HepG2 (cell line): Measurements from ENCODE around the gene NEK3. TPM values are rescaled to one million over a fixed set of nuclear protein-coding genes. Genes with fewer than 3 reads are reported as not detected.
A peak's percentile ranks its signal among the peaks of the same experiment; 100 is the strongest.

Source experiments
- BRCA1 ChIP-seq: sonication (generic); formaldehyde crosslinking; IDR thresholded peaks from 2 replicates; pipeline ENCODE4 v1.4.0; 2020; ENCODE audit warnings: missing genetic modification reagents
- CBX1 ChIP-seq: IDR thresholded peaks from one replicate; pipeline ENCODE4 v1.6.1; 2016; ENCODE audit warnings: antibody characterized with exemption, low read depth
- MBNL3 ChIP-seq: fragments of 250-450 bp; sonication (Bioruptor Pico); conservative IDR thresholded peaks from 2 replicates; pipeline ENCODE4 v1.8.0; 2022; ENCODE audit warnings: mild to moderate bottlenecking, inconsistent platforms
- PLRG1 ChIP-seq: fragments of 450-650 bp; conservative IDR thresholded peaks from 2 replicates; pipeline ENCODE4 v1.6.1; 2016
- POLR2AphosphoS5 ChIP-seq: IDR thresholded peaks from 2 replicates; pipeline ENCODE4 v1.6.1; 2012; ENCODE audit warnings: low read depth, low read length
- SOX5 ChIP-seq: IDR thresholded peaks from 2 replicates; pipeline ENCODE4 v1.6.1; 2016; ENCODE audit warnings: borderline replicate concordance
- ZNF101 ChIP-seq: sonication (generic); formaldehyde crosslinking; IDR thresholded peaks from 2 replicates; pipeline ENCODE4 v1.4.0; 2020; ENCODE audit warnings: mild to moderate bottlenecking, low read depth, missing genetic modification reagents, borderline replicate concordance
- ZNF225 ChIP-seq: sonication (generic); formaldehyde crosslinking; IDR thresholded peaks from 2 replicates; pipeline ENCODE4 v1.4.0; 2020; ENCODE audit warnings: mild to moderate bottlenecking, missing genetic modification reagents
- ZNF543 ChIP-seq: sonication (generic); formaldehyde crosslinking; IDR thresholded peaks from 2 replicates; pipeline ENCODE4 v1.4.0; 2020; ENCODE audit warnings: mild to moderate bottlenecking, missing genetic modification reagents
- ZNF572 ChIP-seq: sonication (generic); formaldehyde crosslinking; IDR thresholded peaks from 2 replicates; pipeline ENCODE4 v1.5.1; 2020; ENCODE audit warnings: mild to moderate bottlenecking, missing genetic modification reagents
- ZNF605 ChIP-seq: sonication (generic); formaldehyde crosslinking; IDR thresholded peaks from 2 replicates; pipeline ENCODE4 v1.8.0; 2022; ENCODE audit warnings: mild to moderate bottlenecking, missing genetic modification reagents
- ZNF749 ChIP-seq: sonication (generic); formaldehyde crosslinking; IDR thresholded peaks from 2 replicates; pipeline ENCODE4 v1.8.0; 2022; ENCODE audit warnings: mild to moderate bottlenecking, missing genetic modification reagents, moderate library complexity, borderline replicate concordance
- ZNF776 ChIP-seq: sonication (generic); formaldehyde crosslinking; IDR thresholded peaks from 2 replicates; pipeline ENCODE4 v1.4.0; 2020; ENCODE audit warnings: mild to moderate bottlenecking, missing genetic modification reagents
- ZSCAN20 ChIP-seq: sonication (generic); formaldehyde crosslinking; IDR thresholded peaks from 2 replicates; pipeline ENCODE4 v1.4.0; 2020; ENCODE audit warnings: missing genetic modification reagents, mild to moderate bottlenecking, borderline replicate concordance
- polyA plus RNA-seq, 8 experiments: library from polyadenylated mRNA; depleted of rRNA in 3 of 8; stranded (reverse) in 7 of 8; unstranded in 1 of 8; fragments of >200 nt; fragmentation: Illumina TruSeq in 4 of 8; extraction: Trizol in 4 of 8; gene quantifications; 2 replicates each; pipeline versions ENCODE4 v1.2.1 to v1.2.3, GENCODE V29; 2011 to 2016; ENCODE audit warnings: low read depth in 4 of 8, missing spikeins in 1 of 8, mixed read lengths in 1 of 8; ENCODE audit not compliant: insufficient read depth in 1 of 8
- total RNA-seq, 5 experiments: library from RNA; depleted of rRNA; stranded (reverse); fragments of >200 nt; fragmentation: Illumina TruSeq; extraction: Trizol; gene quantifications; 2 replicates each; pipeline ENCODE4 v1.2.3, GENCODE V29; 2016; ENCODE audit warnings: low read depth in 1 of 5
- TF ChIP-seq, protein P1 (sequence below): sonication (generic); formaldehyde crosslinking; IDR thresholded peaks from 2 replicates; pipeline ENCODE4 v1.8.1; 2023; ENCODE audit warnings: mild to moderate bottlenecking, missing genetic modification reagents
- TF ChIP-seq, protein P2 (sequence below): sonication (generic); formaldehyde crosslinking; IDR thresholded peaks from 2 replicates; pipeline ENCODE4 v1.4.0; 2020; ENCODE audit warnings: missing genetic modification reagents, borderline replicate concordance
- TF ChIP-seq, protein P3 (sequence below): sonication (generic); formaldehyde crosslinking; IDR thresholded peaks from one replicate; pipeline ENCODE4 v1.5.1; 2020; ENCODE audit warnings: mild to moderate bottlenecking, missing genetic modification reagents; ENCODE audit errors: not compliant biosample characterization

NEK3 gene
- total and polyA plus RNA-seq, 2 of the 13 experiments (the other 11 are each of a cell fraction or from before 2014, with no cell fraction given): 36.7 to 68.2 TPM

DNA sequence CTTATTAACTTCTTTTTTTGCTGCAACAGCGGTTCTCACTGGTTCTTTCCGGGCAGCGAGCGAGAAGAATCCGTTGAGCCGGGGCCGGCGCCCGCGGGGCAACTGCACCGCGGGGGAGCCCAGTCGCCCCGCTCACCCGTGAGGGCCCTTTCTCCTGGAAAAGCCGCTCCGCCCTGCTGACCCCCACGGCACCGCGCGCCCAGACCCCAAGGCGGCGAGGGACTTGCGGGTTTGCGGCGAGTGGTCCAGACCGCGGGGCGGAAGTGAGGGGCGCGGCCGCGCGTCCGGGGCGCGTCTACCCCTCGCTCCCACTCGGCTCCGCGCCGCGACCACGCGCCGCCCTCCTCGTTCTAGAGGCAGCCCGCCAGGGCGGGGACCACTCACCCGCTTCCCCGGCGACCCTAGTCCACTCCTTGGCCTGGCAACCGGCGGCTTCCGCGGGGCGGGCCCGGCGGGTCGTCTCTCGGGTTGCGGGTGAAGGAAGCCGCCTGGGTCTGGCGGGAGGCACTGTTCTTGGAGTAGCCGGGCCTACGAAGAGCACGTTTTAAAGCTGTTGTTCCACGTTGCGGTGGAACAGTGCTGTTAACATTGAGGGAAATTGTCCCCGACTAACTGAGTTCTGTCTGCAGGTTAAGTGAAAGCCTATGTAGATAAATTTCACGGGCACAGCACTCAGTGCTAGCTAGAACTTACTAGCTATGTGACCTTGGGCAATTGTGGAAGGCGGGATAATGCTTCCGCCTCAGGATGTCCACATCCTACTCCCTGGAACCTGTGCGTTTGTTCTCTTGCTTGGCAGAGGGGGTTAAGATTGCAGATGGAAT is at the start of gene NEK3 (continued):
- TF ChIP-seq ZNF101 (no peak), ZNF225 (CRISPR knock-in tag) (0 out of 2 replicates have a peak, but pooled peaks have one; percentile 18), ZSCAN20 (CRISPR knock-in tag) (peak; percentile 88), ZNF605 (peak; percentile 98), ZNF776 (peak; percentile 36; the same call in 1 of the 2 replicates), MBNL3 (CRISPR knock-in tag) (no peak), PLRG1 (no peak), ZNF543 (peak; percentile 87; the same call in 1 of the 2 replicates), ZNF572 (CRISPR knock-in tag) (no peak), ZNF749 (CRISPR knock-in tag) (peak; percentile 83; the same call in 1 of the 2 replicates), POLR2AphosphoS5 (peak; percentile 7), SOX5 (CRISPR knock-in tag) (peak; percentile 45; the same call in 1 of the 2 replicates), CBX1 (no peak), BRCA1 (CRISPR knock-in tag) (peak; percentile 94; the same call in 1 of the 2 replicates)
- TF ChIP-seq, protein P1, sequence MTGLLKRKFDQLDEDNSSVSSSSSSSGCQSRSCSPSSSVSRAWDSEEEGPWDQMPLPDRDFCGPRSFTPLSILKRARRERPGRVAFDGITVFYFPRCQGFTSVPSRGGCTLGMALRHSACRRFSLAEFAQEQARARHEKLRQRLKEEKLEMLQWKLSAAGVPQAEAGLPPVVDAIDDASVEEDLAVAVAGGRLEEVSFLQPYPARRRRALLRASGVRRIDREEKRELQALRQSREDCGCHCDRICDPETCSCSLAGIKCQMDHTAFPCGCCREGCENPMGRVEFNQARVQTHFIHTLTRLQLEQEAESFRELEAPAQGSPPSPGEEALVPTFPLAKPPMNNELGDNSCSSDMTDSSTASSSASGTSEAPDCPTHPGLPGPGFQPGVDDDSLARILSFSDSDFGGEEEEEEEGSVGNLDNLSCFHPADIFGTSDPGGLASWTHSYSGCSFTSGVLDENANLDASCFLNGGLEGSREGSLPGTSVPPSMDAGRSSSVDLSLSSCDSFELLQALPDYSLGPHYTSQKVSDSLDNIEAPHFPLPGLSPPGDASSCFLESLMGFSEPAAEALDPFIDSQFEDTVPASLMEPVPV (CRISPR knock-in tag): no peak
- TF ChIP-seq, protein P2, sequence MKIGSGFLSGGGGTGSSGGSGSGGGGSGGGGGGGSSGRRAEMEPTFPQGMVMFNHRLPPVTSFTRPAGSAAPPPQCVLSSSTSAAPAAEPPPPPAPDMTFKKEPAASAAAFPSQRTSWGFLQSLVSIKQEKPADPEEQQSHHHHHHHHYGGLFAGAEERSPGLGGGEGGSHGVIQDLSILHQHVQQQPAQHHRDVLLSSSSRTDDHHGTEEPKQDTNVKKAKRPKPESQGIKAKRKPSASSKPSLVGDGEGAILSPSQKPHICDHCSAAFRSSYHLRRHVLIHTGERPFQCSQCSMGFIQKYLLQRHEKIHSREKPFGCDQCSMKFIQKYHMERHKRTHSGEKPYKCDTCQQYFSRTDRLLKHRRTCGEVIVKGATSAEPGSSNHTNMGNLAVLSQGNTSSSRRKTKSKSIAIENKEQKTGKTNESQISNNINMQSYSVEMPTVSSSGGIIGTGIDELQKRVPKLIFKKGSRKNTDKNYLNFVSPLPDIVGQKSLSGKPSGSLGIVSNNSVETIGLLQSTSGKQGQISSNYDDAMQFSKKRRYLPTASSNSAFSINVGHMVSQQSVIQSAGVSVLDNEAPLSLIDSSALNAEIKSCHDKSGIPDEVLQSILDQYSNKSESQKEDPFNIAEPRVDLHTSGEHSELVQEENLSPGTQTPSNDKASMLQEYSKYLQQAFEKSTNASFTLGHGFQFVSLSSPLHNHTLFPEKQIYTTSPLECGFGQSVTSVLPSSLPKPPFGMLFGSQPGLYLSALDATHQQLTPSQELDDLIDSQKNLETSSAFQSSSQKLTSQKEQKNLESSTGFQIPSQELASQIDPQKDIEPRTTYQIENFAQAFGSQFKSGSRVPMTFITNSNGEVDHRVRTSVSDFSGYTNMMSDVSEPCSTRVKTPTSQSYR (CRISPR knock-in tag): no peak; the same call in 1 of the 2 replicates
- TF ChIP-seq, protein P3, sequence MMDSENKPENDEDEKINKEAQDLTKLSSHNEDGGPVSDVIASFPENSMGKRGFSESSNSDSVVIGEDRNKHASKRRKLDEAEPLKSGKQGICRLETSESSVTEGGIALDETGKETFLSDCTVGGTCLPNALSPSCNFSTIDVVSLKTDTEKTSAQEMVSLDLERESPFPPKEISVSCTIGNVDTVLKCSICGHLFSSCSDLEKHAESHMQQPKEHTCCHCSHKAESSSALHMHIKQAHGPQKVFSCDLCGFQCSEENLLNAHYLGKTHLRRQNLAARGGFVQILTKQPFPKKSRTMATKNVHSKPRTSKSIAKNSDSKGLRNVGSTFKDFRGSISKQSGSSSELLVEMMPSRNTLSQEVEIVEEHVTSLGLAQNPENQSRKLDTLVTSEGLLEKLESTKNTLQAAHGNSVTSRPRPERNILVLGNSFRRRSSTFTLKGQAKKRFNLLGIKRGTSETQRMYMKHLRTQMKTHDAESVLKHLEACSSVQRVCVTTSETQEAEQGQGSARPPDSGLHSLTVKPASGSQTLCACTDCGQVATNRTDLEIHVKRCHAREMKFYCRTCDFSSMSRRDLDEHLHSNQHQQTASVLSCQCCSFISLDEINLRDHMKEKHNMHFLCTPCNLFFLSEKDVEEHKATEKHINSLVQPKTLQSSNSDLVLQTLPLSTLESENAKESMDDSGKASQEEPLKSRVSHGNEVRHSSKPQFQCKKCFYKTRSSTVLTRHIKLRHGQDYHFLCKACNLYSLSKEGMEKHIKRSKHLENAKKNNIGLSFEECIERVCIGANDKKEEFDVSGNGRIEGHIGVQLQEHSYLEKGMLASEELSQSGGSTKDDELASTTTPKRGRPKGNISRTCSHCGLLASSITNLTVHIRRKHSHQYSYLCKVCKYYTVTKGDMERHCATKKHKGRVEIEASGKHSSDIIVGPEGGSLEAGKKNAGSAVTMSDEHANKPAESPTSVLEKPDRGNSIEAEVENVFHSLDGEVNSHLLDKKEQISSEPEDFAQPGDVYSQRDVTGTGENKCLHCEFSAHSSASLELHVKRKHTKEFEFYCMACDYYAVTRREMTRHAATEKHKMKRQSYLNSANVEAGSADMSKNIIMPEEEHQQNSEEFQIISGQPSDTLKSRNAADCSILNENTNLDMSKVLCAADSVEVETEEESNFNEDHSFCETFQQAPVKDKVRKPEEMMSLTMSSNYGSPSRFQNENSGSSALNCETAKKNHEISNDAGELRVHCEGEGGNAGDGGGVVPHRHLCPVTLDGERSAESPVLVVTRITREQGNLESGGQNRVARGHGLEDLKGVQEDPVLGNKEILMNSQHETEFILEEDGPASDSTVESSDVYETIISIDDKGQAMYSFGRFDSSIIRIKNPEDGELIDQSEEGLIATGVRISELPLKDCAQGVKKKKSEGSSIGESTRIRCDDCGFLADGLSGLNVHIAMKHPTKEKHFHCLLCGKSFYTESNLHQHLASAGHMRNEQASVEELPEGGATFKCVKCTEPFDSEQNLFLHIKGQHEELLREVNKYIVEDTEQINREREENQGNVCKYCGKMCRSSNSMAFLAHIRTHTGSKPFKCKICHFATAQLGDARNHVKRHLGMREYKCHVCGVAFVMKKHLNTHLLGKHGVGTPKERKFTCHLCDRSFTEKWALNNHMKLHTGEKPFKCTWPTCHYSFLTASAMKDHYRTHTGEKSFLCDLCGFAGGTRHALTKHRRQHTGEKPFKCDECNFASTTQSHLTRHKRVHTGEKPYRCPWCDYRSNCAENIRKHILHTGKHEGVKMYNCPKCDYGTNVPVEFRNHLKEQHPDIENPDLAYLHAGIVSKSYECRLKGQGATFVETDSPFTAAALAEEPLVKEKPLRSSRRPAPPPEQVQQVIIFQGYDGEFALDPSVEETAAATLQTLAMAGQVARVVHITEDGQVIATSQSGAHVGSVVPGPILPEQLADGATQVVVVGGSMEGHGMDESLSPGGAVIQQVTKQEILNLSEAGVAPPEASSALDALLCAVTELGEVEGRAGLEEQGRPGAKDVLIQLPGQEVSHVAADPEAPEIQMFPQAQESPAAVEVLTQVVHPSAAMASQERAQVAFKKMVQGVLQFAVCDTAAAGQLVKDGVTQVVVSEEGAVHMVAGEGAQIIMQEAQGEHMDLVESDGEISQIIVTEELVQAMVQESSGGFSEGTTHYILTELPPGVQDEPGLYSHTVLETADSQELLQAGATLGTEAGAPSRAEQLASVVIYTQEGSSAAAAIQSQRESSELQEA (CRISPR knock-in tag): peak; percentile 46
